NK-92 treated with Interleukin-12 subunit alpha and Interleukin-12 subunit beta, amount 100 ng/mL, for 24 hours (cell line): ENCODE data around the gene MPZL3.
"Not testable (repeated sequence)": the region's sequence is repeated elsewhere in the genome, so short reads cannot be mapped to it uniquely, and the experiment has no call there.

Source experiments
- DNase-seq: peaks from one replicate; lab custom pipeline; 2025; lab: John Stamatoyannopoulos, UW

The MPZL3 gene

DNA sequence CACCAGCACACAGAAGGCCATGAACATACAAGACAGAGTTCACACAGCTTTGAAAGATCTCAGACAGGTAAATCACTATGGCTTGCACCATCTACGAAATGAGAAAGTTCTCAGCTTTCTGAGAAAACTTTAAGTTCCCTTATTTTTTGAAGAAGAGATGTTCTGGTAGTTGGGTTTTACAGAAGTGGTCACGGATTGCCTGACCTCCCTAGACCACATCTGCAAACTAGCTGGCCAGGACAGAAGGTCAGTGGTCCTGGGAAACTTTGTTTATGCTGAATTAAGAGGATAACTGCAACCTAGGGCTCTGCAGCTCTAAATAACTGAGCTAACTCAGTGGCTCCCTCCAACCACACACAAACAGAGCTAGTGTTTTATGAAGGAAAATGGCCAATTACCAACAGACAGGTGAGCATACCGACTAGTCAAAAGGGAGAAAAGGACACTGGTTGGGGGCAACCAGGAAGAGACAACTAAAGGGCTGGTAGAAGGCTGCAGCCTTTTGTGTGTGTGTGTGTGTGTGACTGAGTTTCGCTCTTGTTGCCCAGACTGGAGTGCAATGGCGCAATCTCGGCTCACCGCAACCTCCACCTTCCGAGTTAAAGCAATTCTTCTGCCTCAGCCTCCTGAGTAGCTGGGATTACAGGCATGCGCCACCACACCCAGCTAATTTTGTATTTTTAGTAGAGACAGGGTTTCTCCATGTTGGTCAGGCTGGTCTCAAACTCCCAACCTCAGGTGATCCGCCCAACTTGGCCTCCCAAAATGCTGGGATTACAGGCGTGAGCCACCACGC, 67.2 kb downstream of the MPZL3 start:
- no peak for DNase-seq

GRCh38 chr11:118183691-118184090, 68.5 kb downstream of the MPZL3 start:
- DNase-seq, result not testable (repeated sequence)

GRCh38 chr11:118180300-118180703, 71.9 kb downstream of the MPZL3 start:
- DNase-seq, result no peak

GRCh38 chr11:118176778-118177134, 75.4 kb downstream of the MPZL3 start:
- DNase-seq, result no peak
